Measurements from ENCODE around the gene SLC12A2.

SLC12A2 gene

GRCh38 chr5:128213340-128213739 lies 129.8 kb downstream of the SLC12A2 start:
- H3K4me2 ChIP-seq (ENCODE audit: low read length) = peak overlapping the region; percentile 54
- H3K9ac ChIP-seq (ENCODE audit: low read length) = no peak overlapping the region
- TF ChIP-seq EZH2phosphoT487 (IDR thresholded peaks at IDR 0.05; ENCODE audit: low read depth) = no peak
- TF ChIP-seq, protein P1, sequence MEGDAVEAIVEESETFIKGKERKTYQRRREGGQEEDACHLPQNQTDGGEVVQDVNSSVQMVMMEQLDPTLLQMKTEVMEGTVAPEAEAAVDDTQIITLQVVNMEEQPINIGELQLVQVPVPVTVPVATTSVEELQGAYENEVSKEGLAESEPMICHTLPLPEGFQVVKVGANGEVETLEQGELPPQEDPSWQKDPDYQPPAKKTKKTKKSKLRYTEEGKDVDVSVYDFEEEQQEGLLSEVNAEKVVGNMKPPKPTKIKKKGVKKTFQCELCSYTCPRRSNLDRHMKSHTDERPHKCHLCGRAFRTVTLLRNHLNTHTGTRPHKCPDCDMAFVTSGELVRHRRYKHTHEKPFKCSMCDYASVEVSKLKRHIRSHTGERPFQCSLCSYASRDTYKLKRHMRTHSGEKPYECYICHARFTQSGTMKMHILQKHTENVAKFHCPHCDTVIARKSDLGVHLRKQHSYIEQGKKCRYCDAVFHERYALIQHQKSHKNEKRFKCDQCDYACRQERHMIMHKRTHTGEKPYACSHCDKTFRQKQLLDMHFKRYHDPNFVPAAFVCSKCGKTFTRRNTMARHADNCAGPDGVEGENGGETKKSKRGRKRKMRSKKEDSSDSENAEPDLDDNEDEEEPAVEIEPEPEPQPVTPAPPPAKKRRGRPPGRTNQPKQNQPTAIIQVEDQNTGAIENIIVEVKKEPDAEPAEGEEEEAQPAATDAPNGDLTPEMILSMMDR (IDR thresholded peaks at IDR 0.05; ENCODE audit: low read depth, low read length) = peak; percentile 81
- no peaks in the 10 kb centered on the region for H3K27me3 ChIP-seq (ENCODE audit: low read depth, low read length)
- H2AFZ ChIP-seq (ENCODE audit: low read depth, low read length) = peak overlapping the region; percentile 9; the same call in 1 of the 2 replicates
- no peaks in the 10 kb centered on the region for H4K20me1 ChIP-seq (ENCODE audit: insufficient read depth, low read length)
- no peaks in the 10 kb centered on the region for H3K9me3 ChIP-seq (ENCODE audit: insufficient read depth, low read length)
- peak overlapping the region; percentile 32 for H3K4me3 ChIP-seq (ENCODE audit: low read length)
- no peak overlapping the region for H3K27ac ChIP-seq (ENCODE audit: low read length)
- H3K4me1 ChIP-seq (ENCODE audit: low read length) = peaks cover 8% of the 10 kb centered on the region
- no peaks in the 10 kb centered on the region for H3K79me2 ChIP-seq (ENCODE audit: low read length)
- H3K36me3 ChIP-seq (replicated peaks; ENCODE audit: low read depth, low read length) = no peaks in the 10 kb centered on the region

GRCh38 chr5:128213833-128214232 lies 130.3 kb downstream of the SLC12A2 start:
- no peaks in the 10 kb centered on the region for H3K9me3 ChIP-seq (ENCODE audit: insufficient read depth, low read length)
- H2AFZ ChIP-seq (ENCODE audit: low read depth, low read length) = peak overlapping the region; percentile 9; the same call in 1 of the 2 replicates
- no peaks in the 10 kb centered on the region for H4K20me1 ChIP-seq (ENCODE audit: insufficient read depth, low read length)
- peak overlapping the region; percentile 32; the same call in 1 of the 2 replicates for H3K4me3 ChIP-seq (ENCODE audit: low read length)
- peaks cover 8% of the 10 kb centered on the region for H3K4me1 ChIP-seq (ENCODE audit: low read length)
- TF ChIP-seq, protein P1 (IDR thresholded peaks at IDR 0.05; ENCODE audit: low read depth, low read length) = no peak
- no peak for TF ChIP-seq EZH2phosphoT487 (IDR thresholded peaks at IDR 0.05; ENCODE audit: low read depth)
- H3K36me3 ChIP-seq (replicated peaks; ENCODE audit: low read depth, low read length) = no peaks in the 10 kb centered on the region
- H3K27me3 ChIP-seq (ENCODE audit: low read depth, low read length) = no peaks in the 10 kb centered on the region
- no peak overlapping the region for H3K27ac ChIP-seq (ENCODE audit: low read length)
- H3K9ac ChIP-seq (ENCODE audit: low read length) = no peak overlapping the region
- peak overlapping the region; percentile 54 for H3K4me2 ChIP-seq (ENCODE audit: low read length)
- no peaks in the 10 kb centered on the region for H3K79me2 ChIP-seq (ENCODE audit: low read length)

- Histone ChIP-seq H3K9me3 (ENCODE audit: insufficient read depth, low read length) (no peaks in the 10 kb centered on the region), H3K4me2 (ENCODE audit: low read length) (no peak overlapping the region), H3K4me1 (ENCODE audit: low read length) (peaks cover 8% of the 10 kb centered on the region), H4K20me1 (ENCODE audit: insufficient read depth, low read length) (no peaks in the 10 kb centered on the region), H3K27ac (ENCODE audit: low read length) (no peak overlapping the region), H3K79me2 (ENCODE audit: low read length) (no peaks in the 10 kb centered on the region), H2AFZ (ENCODE audit: low read depth, low read length) (no peak overlapping the region), H3K36me3 (replicated peaks; ENCODE audit: low read depth, low read length) (no peaks in the 10 kb centered on the region), H3K27me3 (ENCODE audit: low read depth, low read length) (no peaks in the 10 kb centered on the region), H3K4me3 (ENCODE audit: low read length) (no peak overlapping the region), H3K9ac (ENCODE audit: low read length) (no peak overlapping the region)
- TF ChIP-seq EZH2phosphoT487 (IDR thresholded peaks at IDR 0.05; ENCODE audit: low read depth) = no peak
- TF ChIP-seq, protein P1 (IDR thresholded peaks at IDR 0.05; ENCODE audit: low read depth, low read length) = no peak
Observed at GRCh38 chr5:128216285-128216684, 132.7 kb downstream of the SLC12A2 start.

GRCh38 chr5:128216860-128217531 lies 133.4 kb downstream of the SLC12A2 start:
- Histone ChIP-seq H2AFZ (ENCODE audit: low read depth, low read length) (no peak overlapping the region), H3K27ac (ENCODE audit: low read length) (no peak overlapping the region), H3K27me3 (ENCODE audit: low read depth, low read length) (no peaks in the 10 kb centered on the region), H3K4me3 (ENCODE audit: low read length) (no peak overlapping the region), H4K20me1 (ENCODE audit: insufficient read depth, low read length) (no peaks in the 10 kb centered on the region), H3K4me1 (ENCODE audit: low read length) (peaks cover 8% of the 10 kb centered on the region), H3K79me2 (ENCODE audit: low read length) (no peaks in the 10 kb centered on the region), H3K4me2 (ENCODE audit: low read length) (no peak overlapping the region), H3K9me3 (ENCODE audit: insufficient read depth, low read length) (no peaks in the 10 kb centered on the region), H3K9ac (ENCODE audit: low read length) (no peak overlapping the region), H3K36me3 (replicated peaks; ENCODE audit: low read depth, low read length) (no peaks in the 10 kb centered on the region)
- TF ChIP-seq, protein P1 (IDR thresholded peaks at IDR 0.05; ENCODE audit: low read depth, low read length) = no peak
- no peak for TF ChIP-seq EZH2phosphoT487 (IDR thresholded peaks at IDR 0.05; ENCODE audit: low read depth)
